ENCODE data around the gene CBLN1.

CBLN1 gene

GRCh38 chr16:49292413-49292812 lies 10.8 kb upstream of the CBLN1 start:
- H4K20me1 ChIP-seq (ENCODE audit: insufficient read depth, low read length, poor library complexity, severe bottlenecking) = no peaks in the 10 kb centered on the region
- H3K4me2 ChIP-seq (ENCODE audit: low read depth, low read length, poor library complexity, severe bottlenecking) = no peak overlapping the region
- no peak overlapping the region for H2AFZ ChIP-seq (ENCODE audit: low read length)
- H3K9ac ChIP-seq (ENCODE audit: low read depth, low read length, poor library complexity, severe bottlenecking) = no peak overlapping the region
- H3K9me2 ChIP-seq (replicated peaks; ENCODE audit: low read depth, low read length) = no peaks in the 10 kb centered on the region
- TF ChIP-seq EZH2phosphoT487 (IDR thresholded peaks at IDR 0.05; ENCODE audit: borderline replicate concordance) = no peak
- TF ChIP-seq CTCF (conservative IDR thresholded peaks at IDR 0.05; ENCODE audit: low read length) = no peak
- no peaks in the 10 kb centered on the region for H3K9me3 ChIP-seq (ENCODE audit: insufficient read depth, low read depth, low read length)
- H3K36me3 ChIP-seq (ENCODE audit: insufficient read depth, low read length) = no peaks in the 10 kb centered on the region
- H3F3A ChIP-seq (ENCODE audit: low read depth) = no peaks in the 10 kb centered on the region
- H3K79me2 ChIP-seq (ENCODE audit: insufficient read depth, low read length) = no peaks in the 10 kb centered on the region
- H3K4me1 ChIP-seq (ENCODE audit: insufficient read depth, low read length, poor library complexity, severe bottlenecking) = no peaks in the 10 kb centered on the region
- no peak overlapping the region for H3K4me3 ChIP-seq (ENCODE audit: low read length, poor library complexity, severe bottlenecking)
- no peaks in the 10 kb centered on the region for H3K27me3 ChIP-seq (ENCODE audit: insufficient read depth, low read length, poor library complexity, severe bottlenecking)

- Histone ChIP-seq H2AFZ (ENCODE audit: low read length) (no peak overlapping the region), H4K20me1 (ENCODE audit: insufficient read depth, low read length, poor library complexity, severe bottlenecking) (no peaks in the 10 kb centered on the region), H3K27me3 (ENCODE audit: insufficient read depth, low read length, poor library complexity, severe bottlenecking) (no peaks in the 10 kb centered on the region), H3K4me3 (ENCODE audit: low read length, poor library complexity, severe bottlenecking) (no peak overlapping the region), H3K79me2 (ENCODE audit: insufficient read depth, low read length) (no peaks in the 10 kb centered on the region), H3K4me2 (ENCODE audit: low read depth, low read length, poor library complexity, severe bottlenecking) (no peak overlapping the region), H3K9me3 (ENCODE audit: insufficient read depth, low read depth, low read length) (no peaks in the 10 kb centered on the region), H3K4me1 (ENCODE audit: insufficient read depth, low read length, poor library complexity, severe bottlenecking) (no peaks in the 10 kb centered on the region), H3K9me2 (replicated peaks; ENCODE audit: low read depth, low read length) (no peaks in the 10 kb centered on the region), H3F3A (ENCODE audit: low read depth) (no peaks in the 10 kb centered on the region), H3K9ac (ENCODE audit: low read depth, low read length, poor library complexity, severe bottlenecking) (no peak overlapping the region), H3K36me3 (ENCODE audit: insufficient read depth, low read length) (no peaks in the 10 kb centered on the region)
- TF ChIP-seq CTCF (conservative IDR thresholded peaks at IDR 0.05; ENCODE audit: low read length) = no peak
- TF ChIP-seq EZH2phosphoT487 (IDR thresholded peaks at IDR 0.05; ENCODE audit: borderline replicate concordance) = no peak
Measured at GRCh38 chr16:49287572-49287971, 5.9 kb upstream of the CBLN1 start.

GRCh38 chr16:49284962-49285361 lies 3.3 kb upstream of the CBLN1 start:
- Histone ChIP-seq H3K9me2 (replicated peaks; ENCODE audit: low read depth, low read length) (no peaks in the 10 kb centered on the region), H3K36me3 (ENCODE audit: insufficient read depth, low read length) (no peaks in the 10 kb centered on the region), H3K4me1 (ENCODE audit: insufficient read depth, low read length, poor library complexity, severe bottlenecking) (no peaks in the 10 kb centered on the region), H2AFZ (ENCODE audit: low read length) (no peak overlapping the region), H3K4me2 (ENCODE audit: low read depth, low read length, poor library complexity, severe bottlenecking) (no peak overlapping the region), H3K9ac (ENCODE audit: low read depth, low read length, poor library complexity, severe bottlenecking) (no peak overlapping the region), H3K9me3 (ENCODE audit: insufficient read depth, low read depth, low read length) (no peaks in the 10 kb centered on the region; the same call in 1 of the 2 replicates), H3K27me3 (ENCODE audit: insufficient read depth, low read length, poor library complexity, severe bottlenecking) (no peaks in the 10 kb centered on the region), H3K79me2 (ENCODE audit: insufficient read depth, low read length) (no peaks in the 10 kb centered on the region), H3F3A (ENCODE audit: low read depth) (no peaks in the 10 kb centered on the region), H4K20me1 (ENCODE audit: insufficient read depth, low read length, poor library complexity, severe bottlenecking) (no peaks in the 10 kb centered on the region), H3K4me3 (ENCODE audit: low read length, poor library complexity, severe bottlenecking) (no peak overlapping the region)
- no peak for TF ChIP-seq EZH2phosphoT487 (IDR thresholded peaks at IDR 0.05; ENCODE audit: borderline replicate concordance)

- TF ChIP-seq CTCF (conservative IDR thresholded peaks at IDR 0.05; ENCODE audit: low read length) (no peak), EZH2phosphoT487 (IDR thresholded peaks at IDR 0.05; ENCODE audit: borderline replicate concordance) (no peak)
- H3K79me2 ChIP-seq (ENCODE audit: insufficient read depth, low read length) = no peaks in the 10 kb centered on the region
- no peak overlapping the region for H2AFZ ChIP-seq (ENCODE audit: low read length)
- no peaks in the 10 kb centered on the region for H3K36me3 ChIP-seq (ENCODE audit: insufficient read depth, low read length)
- no peaks in the 10 kb centered on the region for H3K9me2 ChIP-seq (replicated peaks; ENCODE audit: low read depth, low read length)
- no peak overlapping the region for H3K4me2 ChIP-seq (ENCODE audit: low read depth, low read length, poor library complexity, severe bottlenecking)
- no peaks in the 10 kb centered on the region for H4K20me1 ChIP-seq (ENCODE audit: insufficient read depth, low read length, poor library complexity, severe bottlenecking)
- no peak overlapping the region for H3K9ac ChIP-seq (ENCODE audit: low read depth, low read length, poor library complexity, severe bottlenecking)
- no peaks in the 10 kb centered on the region for H3F3A ChIP-seq (ENCODE audit: low read depth)
- H3K27me3 ChIP-seq (ENCODE audit: insufficient read depth, low read length, poor library complexity, severe bottlenecking) = no peaks in the 10 kb centered on the region
- H3K4me3 ChIP-seq (ENCODE audit: low read length, poor library complexity, severe bottlenecking) = no peak overlapping the region
- H3K9me3 ChIP-seq (ENCODE audit: insufficient read depth, low read depth, low read length) = no peaks in the 10 kb centered on the region; the same call in 1 of the 2 replicates
- no peaks in the 10 kb centered on the region for H3K4me1 ChIP-seq (ENCODE audit: insufficient read depth, low read length, poor library complexity, severe bottlenecking)
Measured at GRCh38 chr16:49283376-49284049, 1.9 kb upstream of the CBLN1 start.

All from Loucy (cell line).